ENCODE measurements around the gene UPK1A.

The UPK1A gene

GRCh38 chr19:35708391-35708790 lies 42.1 kb downstream of the UPK1A start:
- TF ChIP-seq CTCF (IDR thresholded peaks at IDR 0.05; ENCODE audit: low read depth, low read length, missing control alignments): no peak
- DNase-seq: no peak
- no peaks in the 10 kb centered on the region for H3K27me3 ChIP-seq (replicated peaks)
- no peak overlapping the region for H3K27ac ChIP-seq
- in situ Hi-C loops (cut with HindIII; ENCODE audit: low pct_ligation_motif_present, low sequenced_read_pairs): no loop called here
- no peaks in the 10 kb centered on the region for H3K36me3 ChIP-seq (replicated peaks)
- no peak overlapping the region for H3K4me3 ChIP-seq (ENCODE audit: low read depth, low read length)

- Histone ChIP-seq H3K4me3 (ENCODE audit: low read depth, low read length) (no peak overlapping the region), H3K36me3 (replicated peaks) (no peaks in the 10 kb centered on the region), H3K27me3 (replicated peaks) (no peaks in the 10 kb centered on the region), H3K27ac (no peak overlapping the region)
- in situ Hi-C loops (cut with HindIII; ENCODE audit: low pct_ligation_motif_present, low sequenced_read_pairs): no loop called here
- DNase-seq: no peak
- no peak for TF ChIP-seq CTCF (IDR thresholded peaks at IDR 0.05; ENCODE audit: low read depth, low read length, missing control alignments)
Observed at GRCh38 chr19:35710784-35711723, 44.7 kb downstream of the UPK1A start.

GRCh38 chr19:35712567-35713505 lies 46.5 kb downstream of the UPK1A start:
- Histone ChIP-seq H3K4me3 (ENCODE audit: low read depth, low read length) (no peak overlapping the region), H3K27ac (no peak overlapping the region), H3K36me3 (replicated peaks) (no peaks in the 10 kb centered on the region), H3K27me3 (replicated peaks) (no peaks in the 10 kb centered on the region)
- DNase-seq: no peak
- in situ Hi-C loops (cut with HindIII; ENCODE audit: low pct_ligation_motif_present, low sequenced_read_pairs): no loop called here
- TF ChIP-seq CTCF (IDR thresholded peaks at IDR 0.05; ENCODE audit: low read depth, low read length, missing control alignments): no peak

GRCh38 chr19:35713506-35713850 lies 47.2 kb downstream of the UPK1A start:
- in situ Hi-C loops (cut with HindIII; ENCODE audit: low pct_ligation_motif_present, low sequenced_read_pairs): no loop called here
- no peak for TF ChIP-seq CTCF (IDR thresholded peaks at IDR 0.05; ENCODE audit: low read depth, low read length, missing control alignments)
- H3K36me3 ChIP-seq (replicated peaks): no peaks in the 10 kb centered on the region
- H3K27ac ChIP-seq: no peak overlapping the region
- no peak overlapping the region for H3K4me3 ChIP-seq (ENCODE audit: low read depth, low read length)
- DNase-seq: no peak
- no peaks in the 10 kb centered on the region for H3K27me3 ChIP-seq (replicated peaks)

- DNase-seq: no peak
- in situ Hi-C loops (cut with HindIII; ENCODE audit: low pct_ligation_motif_present, low sequenced_read_pairs): no loop called here
- TF ChIP-seq CTCF (IDR thresholded peaks at IDR 0.05; ENCODE audit: low read depth, low read length, missing control alignments): no peak
- Histone ChIP-seq H3K4me3 (ENCODE audit: low read depth, low read length) (no peak overlapping the region), H3K27ac (no peak overlapping the region), H3K36me3 (replicated peaks) (no peaks in the 10 kb centered on the region), H3K27me3 (replicated peaks) (no peaks in the 10 kb centered on the region)
Observed at GRCh38 chr19:35713904-35714495, 47.7 kb downstream of the UPK1A start.

Data from brain microvascular endothelial cell (primary cell).